Measurements from ENCODE around the gene HCFC1.

GRCh38 chrX:154012336-154012991, 40.8 kb upstream of the HCFC1 start:
- no peak for TF ChIP-seq CTCF (IDR thresholded peaks at IDR 0.05; ENCODE audit: low read length)
- TF ChIP-seq EZH2 (optimal IDR thresholded peaks at IDR 0.05; ENCODE audit: low read depth, low read length): no peak
